ENCODE results near the gene LDB2.

Gene LDB2

DNA sequence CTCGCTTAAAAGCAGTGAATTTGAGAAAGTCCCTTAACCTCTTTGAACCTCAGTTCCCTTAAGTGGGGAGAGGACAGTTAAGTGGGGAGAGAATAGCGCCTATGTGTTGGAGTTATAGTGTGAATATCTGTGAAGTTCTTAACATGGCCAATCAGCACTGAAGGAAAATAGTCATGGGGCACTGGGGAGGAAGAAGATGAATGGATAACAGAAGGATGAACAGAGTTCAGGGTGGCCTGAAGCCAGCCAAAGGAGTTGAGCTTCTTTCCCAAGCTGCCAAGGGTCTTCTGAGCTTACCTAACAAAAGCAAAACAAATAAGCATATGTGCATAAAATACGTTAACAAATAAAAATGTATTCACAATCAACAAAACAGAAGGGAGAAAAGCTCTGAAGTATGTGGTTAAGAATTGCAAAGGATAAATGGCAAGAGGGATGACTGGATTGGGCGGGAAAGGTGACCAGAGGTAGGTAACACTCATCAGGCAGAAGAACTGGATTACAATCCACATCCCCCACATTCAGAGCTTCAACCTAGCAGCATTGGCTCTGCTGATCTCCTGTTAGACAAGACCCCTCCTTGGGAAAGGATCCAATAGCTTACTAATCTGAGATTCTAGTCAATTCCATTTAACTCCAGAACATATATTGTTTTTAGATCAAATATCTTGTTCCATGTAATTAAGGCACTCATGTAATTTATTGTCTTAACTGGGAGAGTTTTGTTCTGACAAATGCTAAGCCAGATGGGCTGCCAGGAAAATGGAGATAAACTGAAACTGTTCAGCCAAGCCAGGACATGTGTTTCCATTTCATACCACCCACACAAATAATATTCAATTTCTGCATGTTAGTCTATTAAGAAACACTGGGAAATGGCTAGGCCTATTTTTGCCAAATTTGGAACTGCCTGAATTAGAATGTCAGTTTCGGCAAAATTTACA lies 221.2 kb downstream of the LDB2 start:
- DNase-seq = no peak

DNA sequence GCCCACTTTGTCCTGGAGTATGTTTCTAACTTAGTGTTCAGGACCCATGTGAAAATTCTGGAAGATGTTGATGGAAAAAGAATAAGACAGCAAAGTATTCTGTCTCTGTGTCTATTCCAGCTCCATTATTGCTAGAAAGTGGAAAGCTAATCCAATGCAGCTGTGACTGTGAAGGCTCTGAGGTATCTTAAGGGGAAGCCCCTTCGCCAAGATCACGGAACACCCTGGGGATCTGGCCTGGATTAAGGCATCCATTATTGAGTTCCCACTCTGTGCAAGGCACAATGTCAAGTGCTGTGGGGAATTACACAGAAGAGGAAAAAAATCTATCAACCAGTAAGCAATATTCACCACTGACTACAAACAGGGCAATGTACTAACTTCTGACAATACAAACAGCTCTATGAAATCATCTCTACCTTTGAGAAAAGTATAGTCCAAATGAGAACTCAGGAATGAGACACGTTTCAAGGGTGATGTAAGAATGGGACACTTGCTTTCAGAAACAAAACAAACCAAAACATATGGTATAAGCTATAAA lies 222.1 kb downstream of the LDB2 start:
- no peak for DNase-seq

DNA sequence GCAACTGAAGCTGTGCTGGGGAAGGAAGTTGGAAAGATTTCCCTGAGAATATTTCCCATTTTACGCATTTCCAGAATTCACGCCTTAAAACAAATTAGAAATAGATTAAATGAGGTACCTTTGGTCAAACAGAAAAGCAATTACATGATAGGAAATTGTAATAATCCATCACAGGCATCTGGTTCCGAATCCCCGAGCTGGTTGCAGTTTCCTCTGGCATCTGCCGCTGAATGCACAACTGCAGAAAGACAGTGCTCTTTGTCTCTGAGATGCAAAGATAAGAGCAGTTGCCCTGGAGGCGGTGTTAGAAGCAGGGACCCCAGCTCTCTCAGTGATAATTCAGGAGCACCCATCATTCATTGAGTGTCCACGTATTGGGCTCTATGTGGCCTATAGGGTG lies 224.4 kb downstream of the LDB2 start:
- DNase-seq = no peak

DNA sequence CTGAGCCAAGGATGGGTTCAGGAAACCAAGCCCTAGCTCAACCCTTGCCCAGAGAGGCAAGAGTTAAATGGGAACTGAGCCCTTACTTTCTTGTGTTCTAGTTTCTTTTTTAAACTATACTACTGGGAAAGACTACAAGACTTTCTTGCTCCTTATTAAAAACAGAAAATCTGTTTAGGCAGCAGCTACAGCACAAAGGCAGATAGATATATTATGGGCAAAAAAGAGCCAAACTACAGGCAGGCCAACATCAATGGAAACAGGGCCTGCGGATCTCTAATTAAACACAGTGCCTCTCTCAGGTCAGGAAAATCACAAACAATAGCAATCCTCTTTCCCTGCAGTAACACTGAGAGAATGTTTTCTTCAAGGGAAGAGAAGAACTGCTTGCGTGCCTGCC lies 226.0 kb downstream of the LDB2 start:
- no peak for DNase-seq

DNA sequence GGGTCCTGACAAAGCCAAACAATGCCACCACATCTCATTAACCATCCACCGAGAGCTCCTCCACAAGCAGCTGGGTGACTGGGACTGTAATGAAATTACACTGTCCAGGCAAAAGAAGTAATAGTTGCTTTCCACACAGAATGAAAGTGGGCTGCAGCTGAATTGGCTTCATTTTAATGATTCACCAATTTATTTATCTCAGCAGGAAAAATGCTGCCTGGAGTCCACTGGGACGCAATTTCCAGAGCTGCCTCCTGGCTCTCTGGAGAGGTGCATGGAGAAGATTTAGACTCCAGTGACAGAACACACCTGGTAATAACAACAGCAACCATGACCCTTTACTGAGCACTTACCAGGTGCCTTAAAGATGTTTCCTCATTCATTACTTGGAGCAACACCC lies 226.7 kb downstream of the LDB2 start:
- DNase-seq = no peak

DNA sequence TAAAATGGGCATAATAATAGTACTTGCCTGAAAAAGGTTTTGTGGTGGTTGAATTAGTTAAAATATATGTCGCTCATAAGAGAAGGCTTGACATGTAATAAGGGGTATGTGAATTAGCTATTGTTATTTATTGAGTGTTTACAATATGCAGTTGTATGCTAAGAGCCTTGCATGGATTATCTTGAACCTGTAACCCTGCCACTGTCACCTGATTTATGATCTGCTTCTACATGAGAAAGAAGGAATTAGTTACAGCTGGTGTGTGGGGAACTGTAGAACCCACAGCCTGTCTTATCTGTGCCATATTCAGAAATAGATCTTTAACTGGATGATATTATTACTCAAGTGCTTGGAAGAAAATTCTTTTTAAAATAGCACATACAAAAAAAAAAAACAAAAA lies 227.7 kb downstream of the LDB2 start:
- no peak for DNase-seq

DNA sequence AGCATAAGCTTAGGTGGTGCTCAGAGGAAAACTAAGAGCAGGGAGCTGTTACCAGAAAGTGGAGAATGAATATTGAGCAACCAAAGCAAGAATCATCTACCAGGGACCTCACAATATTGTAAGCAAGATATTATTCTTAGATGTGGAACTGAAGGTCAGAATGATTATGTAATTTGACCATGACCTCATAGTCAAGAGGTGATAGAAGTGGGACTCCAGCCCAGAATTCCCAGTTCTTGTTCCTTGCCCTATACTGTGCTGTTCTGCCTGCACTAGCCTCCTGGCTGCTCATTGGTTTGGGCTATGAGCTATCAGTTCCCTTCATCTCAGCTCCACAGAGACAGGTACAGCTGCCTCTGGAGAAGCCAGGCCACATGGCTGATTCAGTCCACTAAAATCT lies 229.4 kb downstream of the LDB2 start:
- no peak for DNase-seq

DNA sequence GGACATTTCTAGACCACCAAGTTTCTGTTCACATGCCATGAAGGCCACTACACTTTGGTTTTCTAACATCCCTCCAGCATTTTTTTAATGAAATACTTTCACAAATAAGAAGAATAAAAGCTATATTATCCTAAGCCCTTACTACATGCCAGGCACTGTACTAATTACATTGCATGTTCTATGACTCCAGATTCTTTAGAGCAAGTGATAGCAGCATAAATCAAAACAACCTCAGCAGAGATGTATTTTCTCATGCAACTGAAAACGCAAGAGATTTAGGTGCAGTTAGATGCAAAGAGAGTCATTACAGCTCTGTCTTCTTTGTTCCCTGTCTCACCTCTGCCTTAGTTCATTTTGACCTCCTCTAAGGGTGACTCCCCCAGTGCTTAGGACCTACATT lies 230.0 kb downstream of the LDB2 start:
- DNase-seq = no peak

DNA sequence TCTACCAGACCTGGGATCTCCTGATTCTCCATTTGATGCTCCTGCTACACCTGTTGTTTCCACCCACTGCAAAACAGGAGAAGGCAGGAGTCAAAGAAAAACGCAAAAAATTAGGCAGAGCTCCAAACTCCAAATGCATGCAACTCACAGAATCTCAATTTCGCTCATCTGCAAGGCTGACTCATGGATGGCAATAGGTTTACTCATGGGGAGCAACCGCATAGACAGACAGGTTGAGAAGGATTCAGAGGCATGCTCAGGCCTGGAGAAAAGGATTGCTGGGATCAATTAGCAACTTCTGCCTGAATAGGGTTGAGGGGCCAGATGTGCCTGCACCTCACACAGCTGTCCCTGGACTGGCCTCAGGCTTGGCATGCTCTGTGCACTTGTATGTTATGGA lies 231.0 kb downstream of the LDB2 start:
- no peak for DNase-seq

DNA sequence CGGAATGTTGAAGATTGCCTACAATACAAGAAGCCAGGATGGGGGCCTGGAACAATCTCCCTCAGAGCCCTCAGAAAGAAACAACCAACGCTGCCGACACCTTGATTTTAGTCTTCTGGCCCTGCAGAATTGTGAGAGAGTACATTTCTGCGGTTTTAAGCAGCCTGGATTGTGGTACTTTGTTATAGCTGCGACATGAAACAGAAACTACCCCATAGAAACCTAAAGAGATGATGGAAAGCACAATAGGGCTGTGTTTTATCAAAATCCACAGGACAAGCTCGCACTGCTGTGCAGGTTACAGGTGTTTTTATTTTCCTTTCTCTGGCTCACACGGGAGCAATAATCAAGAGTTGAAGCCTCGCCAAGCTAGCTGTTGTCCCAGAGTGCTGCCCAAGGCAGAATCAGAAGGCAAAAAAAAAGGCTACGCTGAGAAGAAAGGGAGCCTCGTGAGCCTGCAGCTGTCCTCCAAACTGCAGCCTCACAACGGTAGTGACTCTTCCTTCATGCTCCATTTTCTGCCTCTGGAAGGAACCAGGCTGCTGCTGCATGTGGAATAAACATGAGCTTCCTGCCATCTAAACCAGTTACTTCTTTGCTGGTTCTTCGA lies 232.4 kb downstream of the LDB2 start:
- DNase-seq = no peak

DNA sequence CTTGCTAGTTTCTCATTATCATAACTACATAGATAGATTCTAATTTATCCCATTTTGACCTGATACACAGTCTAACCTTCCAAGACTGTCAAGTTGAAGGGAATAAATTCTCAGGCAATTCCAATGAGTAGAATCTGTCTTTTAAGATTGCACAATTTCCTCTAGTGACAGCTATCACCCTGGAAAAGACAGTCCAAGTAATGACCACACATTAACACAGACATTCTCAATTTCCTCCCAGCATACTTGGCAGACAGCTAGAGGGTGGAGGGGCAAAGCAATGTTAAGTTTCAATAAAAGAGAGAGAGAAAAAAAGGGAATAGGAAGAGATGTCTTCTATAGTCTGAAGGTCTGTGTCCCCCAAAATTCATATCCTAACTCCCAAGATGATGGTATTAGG lies 234.7 kb downstream of the LDB2 start:
- no peak for DNase-seq

DNA sequence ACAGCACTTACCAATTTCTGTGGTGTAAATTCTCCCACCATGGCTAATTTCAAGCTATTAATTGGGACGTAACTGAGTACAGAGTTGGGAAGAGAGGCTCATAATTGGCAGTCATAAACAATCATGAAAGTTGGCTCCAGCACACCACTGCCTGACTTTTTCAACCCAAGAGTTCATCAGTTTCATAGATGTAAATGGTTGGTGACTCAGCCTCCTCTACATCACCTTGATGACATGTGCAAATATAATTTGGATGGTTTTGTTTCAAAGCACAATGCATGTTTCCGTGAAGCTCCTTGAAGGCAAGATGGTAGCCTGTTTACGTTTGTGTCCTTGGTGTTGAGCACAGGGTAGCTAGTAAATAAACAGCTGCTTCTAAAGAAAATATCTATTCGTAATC lies 235.1 kb downstream of the LDB2 start:
- DNase-seq = no peak

DNA sequence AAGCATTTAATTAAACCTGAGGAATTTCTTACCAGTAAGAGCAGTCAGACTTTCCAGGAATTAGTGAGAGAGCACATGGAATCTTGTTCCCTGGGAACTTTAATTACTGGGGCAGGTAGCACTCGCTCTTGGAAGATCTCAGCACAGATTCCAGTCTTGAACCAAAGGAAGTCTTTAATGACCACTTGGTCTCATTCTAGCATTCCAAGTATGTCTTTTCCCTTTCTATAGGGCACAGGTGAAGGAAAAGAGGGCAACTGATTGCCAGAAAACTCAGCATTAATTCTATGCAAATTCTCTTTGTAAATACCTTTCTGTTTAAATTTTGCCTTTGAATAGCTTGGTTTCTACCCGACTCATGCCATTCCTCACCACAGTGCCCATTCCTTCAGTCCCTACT lies 236.6 kb downstream of the LDB2 start:
- no peak for DNase-seq

DNA sequence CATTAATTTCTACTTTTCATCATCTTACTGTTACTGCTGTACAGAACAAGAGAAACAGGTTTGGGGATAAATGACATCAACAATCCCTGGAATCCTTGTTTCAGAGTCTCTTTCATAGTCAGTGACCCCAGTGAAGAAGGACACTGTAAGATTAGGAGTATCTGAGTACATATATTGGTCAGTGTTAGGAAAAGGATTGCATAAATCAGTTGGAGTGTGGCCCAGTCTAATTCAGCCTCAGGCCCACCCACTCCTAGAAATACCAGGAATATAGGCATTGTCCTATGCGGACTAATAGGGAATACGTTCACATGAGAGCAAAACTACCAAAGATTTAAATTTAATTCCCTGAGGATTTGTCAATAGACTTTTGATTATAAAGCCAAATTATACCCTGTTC lies 237.8 kb downstream of the LDB2 start:
- no peak for DNase-seq

DNA sequence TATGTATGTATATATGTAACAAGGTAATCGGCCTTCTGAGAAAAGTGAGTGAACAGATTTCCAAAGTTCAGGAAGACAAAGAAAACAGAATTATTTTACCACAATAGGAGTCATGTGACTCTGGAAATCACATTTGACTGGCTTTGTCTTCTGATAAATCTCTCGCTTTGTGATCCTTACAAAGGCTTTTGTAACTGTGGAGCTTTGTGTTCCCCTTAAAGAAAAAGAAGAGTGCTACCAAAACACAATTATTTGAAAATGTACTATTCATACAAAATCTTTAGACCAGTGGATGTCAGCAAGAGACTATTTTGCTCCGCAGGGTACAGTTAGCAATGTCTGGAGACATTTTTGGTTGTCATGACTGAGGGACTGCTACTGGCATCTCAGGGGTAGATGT lies 238.8 kb downstream of the LDB2 start:
- DNase-seq = no peak

DNA sequence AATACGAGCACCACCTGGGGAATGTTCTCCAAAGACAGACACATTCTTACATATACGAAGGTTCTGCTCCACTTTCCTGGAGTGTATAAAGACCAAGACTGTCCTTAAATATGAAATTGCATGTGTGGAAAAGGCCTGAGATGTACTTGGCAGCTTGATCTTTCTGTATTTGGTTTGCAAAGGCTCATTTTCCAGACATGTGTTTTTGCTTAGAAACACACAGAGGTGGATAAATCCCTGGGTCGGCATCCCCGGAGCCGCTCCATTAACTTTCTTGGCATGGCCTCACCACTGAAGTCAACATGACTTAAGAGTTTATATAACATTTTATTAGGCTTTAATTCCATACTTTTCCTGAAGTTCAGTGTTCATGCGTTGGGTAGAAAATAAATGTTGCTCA lies 239.4 kb downstream of the LDB2 start:
- no peak for DNase-seq

DNA sequence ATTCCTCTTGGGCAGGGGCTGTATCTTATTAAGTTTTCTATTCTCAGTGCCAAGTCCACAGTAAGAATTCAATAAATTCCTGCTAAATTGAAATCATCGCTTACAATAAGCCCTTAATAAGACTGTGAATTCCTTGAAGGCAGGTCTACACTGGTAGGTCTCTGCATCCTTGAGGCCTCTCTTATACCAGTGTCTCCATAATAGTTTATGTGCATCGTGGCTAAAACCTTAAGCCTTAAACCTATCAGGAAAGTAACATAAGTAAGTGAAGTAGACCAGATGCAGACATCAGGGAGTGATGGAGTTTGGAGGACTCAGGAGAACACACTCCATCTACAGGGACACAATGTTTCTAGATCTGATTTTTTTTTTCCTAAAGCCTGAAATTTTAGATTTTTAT lies 240.3 kb downstream of the LDB2 start:
- DNase-seq = no peak

DNA sequence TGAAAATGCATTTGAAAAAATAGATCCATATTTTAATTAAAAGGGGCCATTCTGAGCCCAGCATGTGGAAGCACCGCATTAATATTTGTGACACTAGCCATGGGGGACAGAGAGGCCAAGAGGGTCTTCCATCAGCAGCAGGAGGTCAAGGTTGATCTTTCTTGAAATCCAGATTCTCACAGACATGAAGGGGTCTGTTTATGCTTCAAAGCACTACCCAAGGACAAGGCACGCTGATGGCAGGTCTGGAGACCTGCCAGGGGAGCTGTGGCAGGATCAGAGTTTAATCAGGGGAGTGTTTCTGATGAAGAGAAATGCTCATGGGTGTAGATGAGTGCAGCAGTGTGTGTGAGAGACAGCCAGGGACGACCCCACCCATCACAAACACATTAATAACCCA lies 243.3 kb downstream of the LDB2 start:
- DNase-seq = no peak

DNA sequence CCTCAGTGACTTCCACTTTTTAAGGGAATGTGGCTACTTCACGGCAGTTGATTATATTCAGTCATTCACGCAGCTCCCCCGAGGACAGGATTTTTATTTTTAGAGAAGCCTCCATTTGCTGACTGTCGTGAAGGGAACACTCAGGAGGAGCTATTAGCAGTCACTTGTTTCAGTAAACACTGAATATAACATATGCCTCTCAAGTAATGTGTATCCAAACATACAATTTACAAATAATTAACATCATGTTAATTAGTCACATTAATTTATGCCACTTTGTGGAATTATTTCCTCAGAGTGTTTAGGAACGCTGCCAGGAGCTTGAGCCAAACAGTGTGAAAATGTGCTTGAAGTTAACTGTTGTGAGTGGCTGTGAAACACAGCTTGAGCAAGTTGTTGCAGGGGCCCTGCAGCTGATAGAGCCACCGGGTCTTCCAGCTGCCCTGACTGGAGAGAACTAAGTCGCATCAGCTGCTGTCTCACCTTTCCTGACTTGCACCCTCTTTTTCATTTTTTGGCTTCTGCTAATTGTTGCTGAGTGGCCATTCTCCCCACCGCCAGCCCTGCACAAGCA lies 245.6 kb downstream of the LDB2 start:
- DNase-seq = no peak

DNA sequence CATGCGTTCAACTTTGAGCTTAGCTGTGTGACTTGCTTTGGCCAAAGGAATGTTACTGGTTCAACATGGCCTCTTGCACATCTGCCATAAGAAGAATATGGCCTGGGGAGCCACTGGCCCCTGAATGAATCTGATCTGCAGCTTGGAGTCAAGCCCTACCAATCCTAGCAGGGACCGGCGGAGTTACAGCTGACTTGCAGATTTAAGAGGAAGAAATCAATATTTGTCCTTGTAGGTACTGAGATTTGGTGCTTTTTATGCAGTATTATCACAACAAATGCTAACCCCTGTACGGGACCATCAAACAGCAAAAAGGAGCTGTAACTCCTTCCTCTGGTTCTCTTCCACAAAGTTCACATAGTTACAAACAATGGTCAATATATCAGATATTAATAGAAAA lies 252.0 kb downstream of the LDB2 start:
- no peak for DNase-seq

DNA sequence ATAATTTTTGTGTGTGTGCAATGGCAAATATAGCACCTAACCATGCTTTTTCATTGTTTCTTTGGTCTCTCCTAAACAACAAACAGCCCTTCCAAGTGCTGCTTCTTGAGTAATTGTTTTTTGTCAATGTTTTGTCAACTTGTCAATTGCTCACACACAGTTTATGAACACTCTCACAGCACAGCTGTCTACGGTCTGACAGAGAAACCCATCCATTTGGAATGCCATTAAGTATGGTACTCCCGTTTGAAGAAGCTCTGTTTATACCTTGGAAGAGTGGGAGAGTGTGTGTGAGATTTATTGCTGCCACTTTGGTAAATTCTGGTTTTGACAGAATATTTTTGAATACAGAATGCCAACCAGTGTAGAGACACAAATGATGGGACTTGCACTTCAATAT lies 254.6 kb downstream of the LDB2 start:
- DNase-seq = no peak

DNA sequence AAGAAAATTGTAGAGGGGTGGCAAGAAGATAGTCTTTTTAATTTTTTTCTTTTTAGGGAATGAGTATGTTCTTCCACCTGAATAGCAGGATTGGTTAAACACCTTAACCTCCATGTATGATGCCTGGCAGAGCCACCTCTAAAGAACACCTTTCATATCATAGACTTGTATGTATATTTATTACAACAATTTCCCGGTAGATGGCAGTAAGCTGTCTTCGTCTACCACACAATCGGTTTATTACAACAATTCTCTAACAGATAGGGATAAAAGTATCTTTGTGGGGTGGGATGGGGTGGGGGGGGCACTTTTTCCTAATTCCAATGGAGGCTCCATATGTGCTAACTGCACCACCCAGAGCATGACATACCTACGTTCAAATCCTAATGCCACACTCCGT lies 255.5 kb downstream of the LDB2 start:
- no peak for DNase-seq

DNA sequence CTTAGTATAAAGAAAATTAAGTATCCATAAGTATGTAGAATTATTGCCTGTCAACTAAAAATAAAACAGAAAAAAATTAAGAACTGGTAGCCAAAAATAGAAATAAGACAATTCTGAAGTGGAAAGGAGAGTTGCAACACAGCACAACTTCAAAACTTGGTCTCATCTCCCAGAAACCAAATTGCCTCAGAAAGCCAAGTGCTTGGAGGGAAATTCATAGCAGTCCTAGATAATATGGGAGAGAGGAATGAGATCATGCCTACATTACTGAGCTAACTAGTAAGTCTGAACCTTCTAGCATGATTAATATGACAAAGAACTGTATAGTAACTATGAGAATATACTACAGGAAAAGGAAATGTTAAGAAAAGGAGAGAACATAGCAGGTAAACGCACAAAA lies 256.5 kb downstream of the LDB2 start:
- DNase-seq = no peak

Data from activated T-cell treated with anti-CD3 and anti-CD28 coated beads for 4 hours (primary cell).